ENCODE results near the gene CORO2A. TPM values are rescaled to one million over a fixed set of nuclear protein-coding genes. Genes with fewer than 3 reads are reported as not detected.

CORO2A gene
- total and polyA plus RNA-seq, 2 of the 13 experiments (the other 11 are each of a cell fraction or from before 2014, with no cell fraction given) = 14.4 to 15.3 TPM

- POLR2A ChIA-PET = interaction anchor here (1.5 to 2.7 kb wide), 2 partner anchors 50 to 150 kb away, joined by 4 to 12 read pairs; partner anchors contain the start of gene TBC1D2
- 52% methylated on average over 2 of the region's 2 CpGs for WGBS (ENCODE audit: low lambda C conversion rate)
These were observed 14.3 kb upstream of the CORO2A start for GRCh38 chr9:98206754-98207153.

More at GRCh38 chr9:98206754-98207153, 14.3 kb upstream of the CORO2A start:
- TF ChIP-seq ZBTB40 (IDR thresholded peaks at IDR 0.05) (no peak), ZBTB40 (CRISPR knock-in tag; IDR thresholded peaks at IDR 0.05) (no peak), FOXP1 (IDR thresholded peaks at IDR 0.05) (no peak), FOXP1 (CRISPR knock-in tag; IDR thresholded peaks at IDR 0.05) (no peak), SP1 (IDR thresholded peaks at IDR 0.05) (no peak), SP1 (CRISPR knock-in tag; IDR thresholded peaks at IDR 0.05) (no peak), ZNF496 (CRISPR knock-in tag; IDR thresholded peaks at IDR 0.05; ENCODE audit: insufficient replicate concordance) (no peak)
- Histone ChIP-seq H3K27me3 (ENCODE audit: control insufficient read depth in 1 of 2, insufficient read depth in 2 of 2, low read length in 2 of 2) (no peaks in the 10 kb centered on the region), H4K20me1 (ENCODE audit: insufficient read depth, low read length) (no peaks in the 10 kb centered on the region), H3K4me3 (replicated peaks in 1 of 3; ENCODE audit: insufficient read depth in 1 of 3, low read depth in 2 of 3, low read length in 3 of 3) (no peak overlapping the region), H3K79me2 (ENCODE audit: insufficient read depth, low read length) (no peaks in the 10 kb centered on the region), H3K4me1 (ENCODE audit: insufficient read depth, low read length) (peaks cover 32% of the 10 kb centered on the region), H3K4me2 (ENCODE audit: low read depth, low read length) (no peak overlapping the region), H3K9ac (ENCODE audit: insufficient read depth, low read depth, low read length) (no peak overlapping the region), H3K27ac (ENCODE audit: extremely low read length, insufficient read depth, low read length) (no peak overlapping the region), H3K36me3 (replicated peaks in 1 of 2; ENCODE audit: control insufficient read depth in 1 of 2, insufficient read depth in 2 of 2, low read length in 2 of 2) (no peaks in the 10 kb centered on the region), H2AFZ (ENCODE audit: low read length) (no peak overlapping the region), H3K9me3 (ENCODE audit: low read length) (no peaks in the 10 kb centered on the region)
- ATAC-seq (no peak), DNase-seq (ENCODE audit: low spot score) (no peak), FAIRE-seq (no peak)
- BruUV-seq (replicated peaks) = no TSS peak
- in situ Hi-C loops (cut with HindIII; ENCODE audit: extremely low pct_ligation_motif_present, low pct_unique_long_range_greater_than_20kb) = loop anchor here (5.0 kb wide), 1 partner anchor 56 kb away; no protein-coding TSS in a partner anchor
- intact Hi-C loops (cut with micrococcal nuclease; ENCODE audit: unreplicated experiment) = loop anchor here (5.0 kb wide), 1 partner anchor 134 kb away; no protein-coding TSS in a partner anchor
- CTCF ChIA-PET (ENCODE audit: low intra/inter-chr PET ratio, low total read pairs) = interaction anchor here (2.5 kb wide), 1 partner anchor 56 kb away, joined by 42 read pairs; no protein-coding TSS in a partner anchor

Data from HepG2 (cell line).